HG02938 (cell line): ENCODE data around the gene CD34.

ENCODE experiments used
- ATAC-seq: cut with Tn5 transposase; IDR thresholded peaks from one replicate; pipeline ENCODE4 v1.9.1; 2021; ENCODE audit warnings: mild to moderate bottlenecking, moderate library complexity; ENCODE audit not compliant: unreplicated experiment

CD34 gene

DNA sequence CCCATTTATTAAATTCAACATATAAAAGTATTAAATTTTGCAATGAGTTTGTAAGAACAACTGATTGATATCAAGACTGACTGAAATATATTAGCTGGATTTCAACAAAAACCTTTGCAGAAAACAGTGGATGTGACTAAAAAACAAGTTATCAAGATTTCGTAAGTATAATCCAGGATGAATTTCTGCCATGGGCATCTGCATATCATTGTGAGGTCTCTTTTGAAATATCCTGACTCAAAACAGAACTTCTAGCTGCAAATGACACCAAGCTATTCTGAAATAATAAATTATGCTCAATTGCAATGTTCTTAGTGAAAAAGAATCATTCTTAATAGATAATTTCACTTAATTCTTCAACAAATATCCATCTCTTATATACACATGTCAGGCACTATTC lies 52.6 kb downstream of the CD34 start:
- no peak for ATAC-seq

DNA sequence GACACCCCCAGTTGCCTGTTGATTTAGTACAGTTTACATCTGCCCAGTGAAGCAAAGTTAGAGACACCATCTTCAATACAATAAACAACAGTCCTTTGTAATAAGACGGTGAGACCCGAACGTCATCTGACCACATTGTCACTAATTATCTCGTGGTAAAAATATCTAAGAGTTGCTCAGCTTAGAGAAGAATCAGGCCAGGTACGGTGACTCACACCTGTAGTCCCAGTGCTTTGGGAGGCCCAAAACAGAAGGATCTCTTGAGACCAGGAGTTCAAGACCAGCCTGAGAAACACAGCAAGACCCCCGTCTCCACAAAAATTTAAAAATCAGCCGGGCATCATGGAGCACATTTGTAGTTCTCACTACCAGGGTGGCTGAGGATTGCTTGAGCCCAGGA lies 53.5 kb downstream of the CD34 start:
- ATAC-seq = no peak

DNA sequence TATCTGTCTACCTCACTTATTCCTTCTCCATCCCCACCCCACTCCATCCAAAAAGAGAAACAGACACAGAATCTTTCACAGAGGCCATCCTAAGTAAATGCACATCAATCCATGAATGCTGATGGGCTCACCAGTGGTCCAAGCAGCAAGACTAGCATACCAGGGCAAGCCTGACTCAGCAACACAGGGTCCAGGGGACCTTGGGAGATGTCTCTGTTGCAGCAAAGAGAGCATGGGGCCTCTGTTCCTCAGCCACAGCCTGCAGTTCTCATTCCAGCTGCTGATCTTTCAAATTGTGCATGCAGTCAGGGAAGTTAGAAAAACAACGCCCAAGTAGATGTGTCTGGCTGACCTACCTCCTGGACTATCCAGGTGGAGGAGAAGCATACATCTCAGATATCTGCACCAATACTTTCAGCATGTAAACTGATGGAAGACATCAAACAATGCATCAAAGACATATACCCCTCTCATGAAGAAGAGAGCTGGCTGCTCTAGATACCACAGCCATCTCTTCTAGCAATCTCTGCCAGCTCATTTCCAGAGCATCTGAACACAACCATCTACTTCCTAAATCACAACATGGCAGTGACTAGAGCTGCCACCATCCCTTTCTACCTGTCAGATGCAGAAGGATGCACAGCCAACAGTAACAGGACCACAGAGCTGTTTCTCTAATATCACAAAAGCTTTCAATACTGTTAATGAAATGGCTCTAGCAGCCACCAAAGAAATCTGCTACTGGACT lies 54.5 kb downstream of the CD34 start:
- no peak for ATAC-seq

DNA sequence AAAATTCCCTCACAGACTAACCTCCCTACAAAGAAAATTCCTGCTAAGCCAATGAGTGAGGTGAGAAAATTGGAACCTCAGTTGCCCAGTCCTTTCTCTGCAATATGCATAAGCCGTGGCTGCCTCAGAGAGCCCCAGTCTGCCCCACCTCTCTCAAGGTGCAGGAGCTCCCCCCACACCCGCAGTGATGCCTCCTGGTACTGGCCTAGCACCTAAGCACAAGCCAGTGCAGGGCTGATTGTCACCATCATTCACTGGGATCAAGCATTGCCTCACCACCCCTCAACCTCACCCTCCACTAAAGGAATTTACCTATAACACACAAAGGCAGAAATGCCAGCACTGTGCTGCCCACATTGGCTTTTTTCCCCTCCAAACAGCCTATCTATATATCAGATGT lies 56.9 kb downstream of the CD34 start:
- ATAC-seq = no peak

DNA sequence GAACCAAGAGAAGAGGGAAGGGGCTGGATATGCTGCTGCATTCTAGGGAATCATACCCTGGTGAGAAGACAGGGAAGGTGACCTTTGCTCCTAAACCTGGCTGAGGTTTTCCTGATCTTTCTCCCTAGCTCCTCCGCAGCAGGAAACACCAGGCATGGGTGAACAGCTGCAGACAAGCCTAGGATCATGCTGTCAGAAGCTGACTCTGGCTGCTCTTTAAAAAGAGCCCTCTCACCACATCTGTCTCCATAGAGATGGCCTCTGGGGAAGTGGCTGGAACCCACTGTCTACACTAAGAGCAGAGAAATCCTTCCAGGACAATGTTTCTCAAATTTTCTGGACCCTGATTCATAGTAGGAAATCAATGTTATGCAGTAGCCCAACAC lies 57.6 kb downstream of the CD34 start:
- ATAC-seq = no peak

DNA sequence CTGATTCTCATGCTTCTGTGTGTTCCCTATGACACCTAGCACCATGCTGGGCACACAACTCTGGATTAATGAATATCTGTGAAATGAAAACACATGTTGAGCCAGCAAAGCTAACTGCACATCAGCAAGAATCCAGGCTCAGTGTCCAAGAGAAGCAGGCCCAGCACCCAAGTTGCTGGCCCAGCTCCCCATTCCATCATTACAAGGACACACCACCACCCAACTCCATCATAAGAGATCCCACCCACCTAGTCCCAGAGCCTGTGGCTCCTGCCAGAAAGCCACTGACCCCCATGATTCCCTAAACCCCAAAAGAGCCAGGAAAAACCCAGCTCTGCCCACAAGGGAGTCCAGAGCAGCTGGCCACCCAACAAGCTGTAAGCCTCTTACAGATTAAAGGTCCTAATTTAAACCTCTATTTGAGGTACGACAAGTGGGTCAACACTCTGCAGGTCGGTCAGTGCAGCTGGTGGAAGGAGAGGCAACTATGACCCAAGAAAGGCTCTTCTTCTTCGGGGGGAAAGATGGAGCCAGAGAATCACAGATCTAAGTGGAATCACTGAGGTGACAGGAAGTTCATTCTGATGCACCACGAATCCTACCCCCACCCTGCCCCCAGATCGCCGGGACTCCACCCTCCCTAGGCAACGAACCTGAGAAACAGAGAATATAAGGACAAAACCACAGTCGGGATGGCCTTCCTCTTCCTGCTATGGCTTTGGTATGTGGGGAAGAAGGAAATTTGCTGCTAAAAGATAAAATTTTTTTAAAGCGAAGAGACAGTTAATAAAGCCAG lies 58.2 kb downstream of the CD34 start:
- no peak for ATAC-seq

DNA sequence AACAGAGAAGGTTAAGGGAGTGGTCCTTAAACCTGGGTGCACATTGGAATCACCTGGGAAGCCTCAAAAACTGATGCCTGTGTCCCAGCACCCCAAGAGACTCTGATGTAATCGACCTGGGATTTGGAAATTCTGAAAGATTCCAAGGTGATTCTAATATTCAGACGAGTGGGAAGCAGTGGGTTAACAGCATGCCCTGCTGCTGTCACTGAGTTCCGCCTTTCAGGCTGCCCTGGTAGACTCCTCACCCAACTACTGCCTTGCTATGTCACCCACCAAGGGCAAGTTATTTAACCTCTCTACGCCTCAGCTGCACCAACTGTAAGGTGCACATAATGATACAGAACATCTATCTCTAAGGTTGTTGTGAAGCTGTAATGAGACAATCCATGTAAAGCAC lies 59.2 kb downstream of the CD34 start:
- ATAC-seq = no peak

DNA sequence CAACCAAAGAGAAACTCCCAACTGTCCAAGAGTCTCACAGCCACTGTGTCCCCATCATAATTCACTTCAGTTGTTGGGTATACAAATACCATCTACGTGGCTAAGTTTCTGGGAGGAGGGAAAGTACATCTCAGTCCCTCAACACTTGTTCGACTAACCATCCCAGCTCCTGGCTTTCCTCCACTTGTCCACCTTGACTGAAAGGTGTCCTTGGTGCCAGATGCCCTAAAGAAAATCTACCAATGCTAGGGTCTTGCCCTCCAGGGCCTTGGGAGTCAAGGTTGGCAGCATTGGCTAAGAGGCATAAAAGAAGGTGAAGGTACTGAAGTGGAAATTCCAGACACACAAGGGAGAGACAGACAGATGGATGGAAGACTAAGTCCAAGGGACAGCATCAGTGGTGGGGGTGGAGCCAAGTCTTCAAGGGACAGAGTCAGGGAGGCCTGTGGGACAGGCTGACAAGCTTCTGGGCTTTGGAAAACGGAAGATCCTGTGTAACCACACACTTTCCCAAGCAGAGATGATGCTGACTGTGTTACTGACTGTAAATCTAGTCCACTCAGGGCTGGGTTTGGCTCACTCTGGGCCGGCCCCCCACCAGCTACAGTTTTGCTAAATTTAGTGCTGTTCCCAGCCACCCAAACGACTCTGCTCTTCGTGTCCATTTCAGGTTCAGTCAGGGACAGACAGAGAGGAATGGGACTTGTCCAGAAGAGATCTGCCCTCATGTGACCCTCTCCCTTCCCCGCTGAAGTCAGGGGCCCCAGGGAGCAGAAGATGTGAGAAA lies 60.1 kb downstream of the CD34 start:
- ATAC-seq = no peak

DNA sequence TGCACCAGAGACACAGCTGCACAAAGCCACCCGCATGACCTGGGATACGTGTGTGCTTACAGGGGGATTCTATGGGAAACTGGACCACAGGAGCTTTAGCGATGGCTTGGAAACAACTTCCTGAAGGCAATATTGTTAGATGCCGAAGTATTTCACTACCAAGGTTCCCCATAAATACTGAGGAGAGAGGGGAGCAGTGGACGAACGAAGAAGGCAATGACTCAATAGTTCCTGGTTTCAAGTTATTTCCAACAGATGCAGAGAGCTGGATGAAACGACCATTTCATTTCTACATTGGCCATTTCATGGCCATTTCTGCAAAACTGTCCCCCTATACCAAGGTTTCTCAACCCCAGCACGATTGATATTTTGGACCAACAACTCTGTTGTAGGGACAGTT lies 61.3 kb downstream of the CD34 start:
- no peak for ATAC-seq

DNA sequence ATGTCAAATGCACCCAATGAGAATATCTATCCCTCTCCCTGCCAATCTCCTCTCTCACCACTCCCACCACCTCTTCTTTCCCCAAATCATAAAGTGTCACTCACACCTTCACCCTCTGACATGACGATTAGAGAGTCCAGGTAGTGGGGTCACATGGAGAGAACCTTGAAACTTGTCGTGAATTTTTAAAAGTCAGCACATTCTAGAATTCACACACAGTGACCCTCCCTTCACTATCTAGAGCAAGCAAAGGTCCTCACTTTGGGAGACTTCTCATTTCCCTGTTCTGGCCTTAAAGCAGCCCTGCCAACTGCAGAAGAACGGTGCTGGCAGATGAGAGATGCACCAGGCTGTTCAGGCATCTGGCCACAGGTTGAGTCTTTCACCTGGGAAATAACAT lies 61.9 kb downstream of the CD34 start:
- ATAC-seq = no peak

DNA sequence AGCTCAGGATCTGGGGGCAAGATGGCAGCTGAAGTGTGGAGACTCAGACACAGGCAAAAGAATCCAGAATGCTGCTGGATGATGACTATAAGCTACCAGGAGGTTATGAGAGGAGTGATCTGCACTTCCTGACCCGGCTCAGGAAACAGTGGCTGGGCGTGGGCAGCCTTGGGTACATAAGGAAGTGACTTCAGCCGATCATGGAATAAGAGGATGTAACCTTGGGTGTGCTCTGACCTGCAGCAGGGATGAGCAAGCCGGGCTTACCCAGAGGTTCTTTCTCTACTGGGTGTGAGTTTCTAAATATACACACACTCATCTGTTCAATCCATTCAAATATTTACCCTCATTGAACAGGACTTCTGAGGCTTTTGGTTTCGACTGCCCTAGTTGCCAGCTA lies 62.7 kb downstream of the CD34 start:
- ATAC-seq = no peak

DNA sequence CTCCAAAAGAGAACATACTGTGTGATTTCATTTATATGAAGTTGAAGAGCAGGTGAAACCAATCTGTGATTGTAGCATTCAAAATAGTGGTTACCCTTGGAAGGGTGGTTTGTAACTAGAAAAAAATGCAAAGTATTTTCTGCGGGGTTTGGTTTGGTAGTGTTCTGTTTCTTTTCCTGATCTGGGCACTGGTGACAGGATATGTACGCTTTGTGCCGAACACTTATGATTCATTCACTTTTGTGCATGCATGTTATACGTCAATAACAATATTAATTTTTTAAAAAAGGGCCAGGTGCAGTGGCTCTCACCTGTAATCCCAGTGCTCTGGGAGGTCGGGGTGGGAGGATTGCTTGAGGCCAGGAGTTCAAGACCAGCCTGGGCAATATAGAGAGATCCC lies 63.8 kb downstream of the CD34 start:
- ATAC-seq = no peak

DNA sequence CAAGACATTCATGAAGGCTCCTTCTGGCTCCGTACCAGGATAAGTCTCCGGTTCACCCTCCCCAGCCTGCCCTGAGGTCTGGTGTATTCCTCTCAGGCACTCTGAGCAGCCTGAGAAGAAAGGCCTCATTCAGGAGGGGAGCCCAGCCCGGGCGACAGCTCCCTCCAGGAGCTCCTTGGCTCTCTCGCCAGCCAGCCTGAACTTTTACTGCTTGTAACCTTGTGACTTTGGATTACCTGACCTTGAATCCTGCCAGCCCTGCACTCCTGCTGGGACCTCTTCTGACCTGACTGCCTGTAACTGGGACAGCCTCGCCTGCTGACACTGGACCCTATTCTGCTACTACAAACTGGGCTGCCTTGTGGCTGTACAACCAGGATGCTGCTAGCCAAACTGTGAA lies 65.8 kb downstream of the CD34 start:
- ATAC-seq = no peak

DNA sequence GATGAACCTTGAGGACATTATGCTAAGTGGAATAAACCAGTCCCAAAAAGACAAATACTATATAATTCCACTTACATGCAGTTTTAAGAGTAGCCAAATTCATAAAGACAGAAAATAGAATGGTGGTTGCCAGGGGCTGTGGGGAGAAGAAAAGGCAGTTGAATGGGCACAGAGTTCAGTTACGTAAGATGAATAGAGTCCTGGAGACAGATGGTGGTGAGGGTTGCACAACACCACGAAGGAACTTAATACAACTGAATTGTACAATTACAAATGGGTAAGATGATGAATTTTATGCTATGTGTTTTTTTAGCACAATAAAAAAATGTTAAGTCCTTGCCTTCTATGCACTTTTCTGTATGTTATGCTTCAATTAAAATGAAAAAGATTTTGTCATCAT lies 66.6 kb downstream of the CD34 start:
- ATAC-seq = no peak

DNA sequence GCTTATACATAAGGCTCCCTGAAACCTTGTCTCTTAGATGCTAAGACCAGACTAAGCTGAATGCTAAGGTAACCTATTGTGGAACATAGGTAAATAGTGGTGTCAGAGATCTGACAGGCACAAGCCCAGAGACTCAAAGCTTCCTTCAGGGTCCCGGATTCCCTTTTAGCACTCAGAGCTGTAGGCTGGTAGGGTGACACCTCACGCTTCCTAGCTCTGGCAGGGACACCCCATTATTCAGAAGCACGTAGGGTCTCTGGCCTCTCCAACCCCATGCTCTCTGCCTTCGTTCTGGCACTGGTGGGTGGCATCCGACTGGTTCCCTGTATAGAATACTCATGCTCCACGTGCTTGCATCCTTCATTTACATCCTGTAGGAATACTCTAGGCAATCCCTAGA lies 68.4 kb downstream of the CD34 start:
- no peak for ATAC-seq

DNA sequence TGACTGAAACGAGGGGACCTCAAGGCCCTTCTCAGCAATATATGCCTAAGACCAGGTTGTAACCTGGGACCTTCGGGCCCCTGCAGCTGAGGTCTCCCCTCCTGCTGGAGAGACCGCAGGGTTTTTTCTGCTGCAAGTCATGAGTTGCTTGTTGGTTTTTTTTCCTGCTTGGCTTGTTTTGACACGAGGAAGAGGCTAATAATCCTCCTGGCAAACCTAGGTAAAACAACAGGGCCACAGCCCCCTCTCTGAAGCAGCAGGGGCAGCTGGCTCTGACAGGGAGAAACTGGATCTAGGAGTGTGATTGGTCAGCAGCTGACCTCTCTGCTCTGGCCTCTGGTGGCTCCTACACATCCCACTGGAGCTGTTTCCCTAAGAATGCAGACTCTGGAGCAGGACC lies 69.0 kb downstream of the CD34 start:
- ATAC-seq = no peak

DNA sequence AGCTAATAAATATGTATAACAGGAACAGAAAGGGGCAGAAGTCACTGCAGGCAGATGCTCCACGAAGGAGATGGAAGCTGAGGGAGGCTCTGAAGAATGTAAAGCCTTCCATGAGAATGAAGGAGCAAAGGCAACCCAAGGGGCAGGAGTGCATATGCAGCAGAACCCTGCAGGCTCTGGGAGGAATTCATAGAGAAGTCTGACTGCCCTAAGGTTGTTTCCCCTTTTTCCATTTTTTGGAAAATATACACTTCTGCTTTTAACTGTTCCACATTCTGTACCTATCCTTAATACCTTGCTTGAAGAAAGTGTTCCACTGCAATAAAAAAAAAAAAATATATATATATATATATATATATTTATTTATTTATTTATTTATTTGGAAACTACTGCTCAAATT lies 69.6 kb downstream of the CD34 start:
- no peak for ATAC-seq

DNA sequence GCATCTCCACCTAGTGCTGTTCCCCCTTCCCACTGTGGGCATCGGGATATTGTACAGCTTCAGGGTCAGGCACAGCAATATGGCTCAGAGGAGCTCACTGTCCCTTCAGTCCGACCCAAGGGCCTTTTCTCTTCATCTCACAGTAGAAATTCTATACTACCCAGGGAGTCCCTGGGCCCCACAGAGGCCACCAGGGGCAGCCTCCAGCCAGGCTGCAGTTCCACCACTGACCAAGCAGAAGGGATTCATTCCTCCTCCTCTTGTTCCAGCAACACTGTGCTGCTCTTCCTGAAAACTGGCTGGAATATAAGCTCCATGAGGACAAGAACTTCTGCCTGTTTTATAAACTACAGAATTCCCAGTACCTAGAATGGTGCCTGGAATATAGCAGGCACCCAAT lies 70.5 kb downstream of the CD34 start:
- ATAC-seq = no peak

DNA sequence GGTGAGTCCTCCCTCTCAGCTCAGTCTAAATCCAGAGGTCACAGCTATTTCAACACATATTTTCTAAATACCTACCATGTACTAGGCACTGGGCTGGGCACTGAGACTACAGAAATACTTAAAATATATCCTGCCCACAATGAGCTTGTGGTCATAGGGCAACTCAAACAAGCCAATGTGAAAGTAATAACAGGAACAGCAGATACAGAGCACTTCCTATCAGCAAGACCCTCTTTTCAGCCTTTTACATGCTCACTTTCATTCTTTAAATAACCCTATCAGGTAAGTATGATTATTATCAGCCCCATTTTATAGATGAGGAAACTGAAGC lies 71.9 kb downstream of the CD34 start:
- no peak for ATAC-seq

DNA sequence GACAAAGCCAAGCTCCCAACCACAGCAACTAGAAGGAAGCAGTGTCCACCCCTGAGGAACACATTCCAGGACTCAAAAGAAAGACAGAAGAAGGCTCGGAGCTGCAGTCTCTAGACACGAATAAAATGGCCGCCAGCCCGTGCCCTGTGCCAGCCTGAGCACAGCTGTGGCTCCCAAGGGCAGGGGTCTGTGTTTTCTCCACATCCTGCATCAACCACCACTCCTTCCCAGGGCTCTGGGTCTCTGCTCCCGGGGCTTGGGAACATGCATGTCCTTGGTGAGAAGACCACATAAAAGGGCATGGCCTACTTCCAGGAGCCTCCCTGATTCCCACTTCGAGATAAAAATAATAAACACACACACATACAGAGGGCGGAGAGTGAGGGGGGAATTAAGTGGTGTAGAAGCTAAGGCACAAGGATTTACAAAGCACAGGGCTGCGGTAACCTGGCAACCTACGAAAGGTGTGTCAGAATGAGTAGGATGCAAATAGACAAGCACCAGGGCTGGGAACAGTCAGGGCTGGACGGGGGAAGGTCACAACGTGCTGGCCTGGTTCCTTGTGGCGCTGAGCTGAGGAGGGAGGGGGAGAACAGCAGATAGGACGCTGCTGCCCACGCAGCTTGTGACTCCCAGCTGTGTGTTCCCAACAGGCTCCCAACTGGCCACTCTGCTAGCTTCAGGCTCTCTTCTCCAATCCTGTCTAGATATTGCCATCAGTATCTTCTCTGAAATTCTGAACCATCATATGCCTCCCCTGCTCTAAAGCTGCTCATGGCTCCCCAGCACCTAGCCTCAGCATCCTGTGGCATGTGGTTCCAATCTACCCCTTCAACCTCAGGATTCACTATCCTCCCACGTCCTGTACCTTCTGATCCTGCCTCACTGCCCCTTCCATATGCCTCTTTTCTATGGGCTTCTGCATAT lies 72.5 kb downstream of the CD34 start:
- no peak for ATAC-seq

DNA sequence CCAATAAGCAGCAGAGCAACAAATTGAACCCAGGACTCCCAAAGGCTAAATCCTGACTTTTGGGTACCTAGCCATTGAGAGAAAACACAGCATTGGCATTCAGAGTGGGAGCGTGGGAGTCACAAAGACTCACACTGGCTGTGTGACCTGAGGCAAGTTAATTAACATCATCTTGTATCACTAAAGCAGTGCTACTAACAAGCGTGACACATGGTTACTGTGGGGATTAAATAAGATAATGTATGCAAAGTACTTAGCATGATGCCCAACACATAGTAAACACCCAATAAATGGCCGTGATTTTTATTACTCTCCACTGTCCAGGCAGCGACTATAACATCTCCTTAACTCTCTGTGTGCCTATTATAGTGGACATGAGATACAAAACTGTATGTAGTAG lies 73.3 kb downstream of the CD34 start:
- no peak for ATAC-seq
